Erythroblast (primary cell): ENCODE data around the gene ARSA.
"Not testable (repeated sequence)": the region's sequence is repeated elsewhere in the genome, so short reads cannot be mapped to it uniquely, and the experiment has no call there.

Experiments
- DNase-seq, 2 experiments: peaks; one replicate each; lab custom pipeline; 2025; lab: John Stamatoyannopoulos, UW
- GATA1 ChIP-seq: IDR thresholded peaks from 2 replicates; pipeline ENCODE4 v1.6.1; 2011; ENCODE audit warnings: low read depth, mild to moderate bottlenecking, control low read depth, low read length, moderate library complexity
- POLR2A ChIP-seq: IDR thresholded peaks from 2 replicates; pipeline ENCODE4 v1.6.1; 2011; ENCODE audit warnings: mild to moderate bottlenecking, low read length

The ARSA gene

GRCh38 chr22:50670914-50671538, 43.1 kb upstream of the ARSA start:
- no peak for DNase-seq
- TF ChIP-seq GATA1 (no peak), POLR2A (no peak)

DNA sequence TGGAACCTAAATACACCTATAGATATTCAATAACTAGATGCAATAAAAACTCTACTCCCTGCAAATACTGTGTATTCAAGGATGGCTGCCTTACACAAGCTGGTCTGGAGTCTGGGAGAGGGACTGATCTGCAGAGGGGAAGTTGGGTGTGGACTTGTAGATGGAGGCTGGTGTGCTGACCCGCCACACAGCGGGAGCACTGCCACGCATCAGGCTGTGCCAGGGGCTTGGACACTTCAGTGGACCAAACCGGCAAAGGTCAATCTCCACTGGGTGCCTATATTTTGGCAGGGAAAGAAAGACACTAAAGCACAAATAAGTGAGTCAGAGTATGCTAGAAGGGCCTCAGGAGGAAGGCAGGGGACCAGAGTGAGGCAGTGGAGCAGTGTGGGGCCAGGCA, 42.6 kb upstream of the ARSA start:
- TF ChIP-seq POLR2A = no peak
- no peak for TF ChIP-seq GATA1
- no peak for DNase-seq

DNA sequence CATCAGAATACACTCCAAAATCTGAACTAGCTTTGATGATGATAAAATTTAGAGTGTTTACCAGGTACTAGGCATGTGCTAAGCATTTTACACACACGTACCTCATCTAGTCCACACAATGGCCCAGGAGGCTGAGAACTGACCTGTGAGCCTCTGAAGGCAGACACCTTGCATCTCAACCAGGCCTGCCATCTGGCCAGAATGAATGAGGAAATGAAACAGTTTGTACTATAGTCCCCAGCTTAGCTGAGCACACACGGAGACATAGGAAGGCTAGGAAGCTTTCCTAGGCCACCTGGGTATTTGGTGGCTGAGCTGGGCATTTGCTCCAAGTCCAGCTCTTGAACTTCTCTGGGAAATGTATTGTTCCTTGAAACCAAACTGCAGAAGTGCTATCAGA, 37.8 kb upstream of the ARSA start:
- no peak for DNase-seq
- no peak for TF ChIP-seq POLR2A
- TF ChIP-seq GATA1 = no peak

- DNase-seq = no peak
- TF ChIP-seq GATA1 (no peak), POLR2A (no peak)
Measured at GRCh38 chr22:50665212-50665611, 37.3 kb upstream of the ARSA start.

DNA sequence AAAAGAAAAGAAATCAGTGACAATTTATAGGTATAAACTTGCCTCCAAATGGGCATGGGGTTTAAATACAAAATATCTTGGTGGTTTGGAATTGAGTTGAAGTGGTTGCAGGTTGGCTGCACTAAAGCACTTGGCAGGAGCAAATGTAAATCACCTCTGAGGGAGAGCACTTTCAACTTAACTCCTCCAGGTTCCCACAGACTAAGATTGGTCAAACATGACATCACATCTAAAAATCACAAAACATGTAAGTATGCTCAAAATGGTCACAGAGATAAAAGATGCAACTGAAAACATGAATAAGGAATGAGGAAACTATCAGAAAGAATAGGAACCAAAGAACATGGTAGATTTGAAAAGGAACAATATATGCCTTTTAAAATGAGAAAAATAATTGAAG, 32.4 kb upstream of the ARSA start:
- DNase-seq = no peak
- TF ChIP-seq POLR2A (no peak), GATA1 (no peak)

GRCh38 chr22:50659711-50660110, 31.8 kb upstream of the ARSA start:
- DNase-seq = not testable (repeated sequence)

- TF ChIP-seq GATA1 (no peak), POLR2A (no peak)
- DNase-seq = no peak
Measured at GRCh38 chr22:50657925-50658324, 30.0 kb upstream of the ARSA start.

- DNase-seq = no peak
Measured at GRCh38 chr22:50656122-50657070, 28.4 kb upstream of the ARSA start.

GRCh38 chr22:50654664-50655063, 26.7 kb upstream of the ARSA start:
- not testable (repeated sequence) for DNase-seq

More at GRCh38 chr22:50656122-50657070, 28.4 kb upstream of the ARSA start:
- TF ChIP-seq GATA1 (no peak), POLR2A (no peak)

DNA sequence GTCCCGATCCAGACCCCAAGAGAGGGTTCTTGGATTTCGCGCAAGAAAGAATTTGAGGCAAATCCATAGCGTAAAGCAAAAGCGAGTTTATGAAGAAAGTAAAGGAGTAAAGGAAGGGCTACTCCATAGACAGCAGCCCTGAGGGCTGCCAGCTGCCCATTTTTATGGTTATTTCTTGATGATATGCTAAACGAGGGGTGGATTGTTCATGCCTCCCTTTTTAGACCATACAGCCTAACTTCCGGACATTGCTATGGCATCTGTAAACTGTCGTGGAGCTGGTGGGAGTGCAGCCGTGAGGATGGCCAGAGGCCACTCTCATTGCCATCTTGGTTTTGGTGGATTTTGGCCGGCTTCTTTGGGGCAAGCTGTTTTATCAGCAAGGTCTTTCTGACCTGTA, 25.3 kb upstream of the ARSA start:
- no peak for TF ChIP-seq GATA1
- DNase-seq = no peak

- not testable (repeated sequence) for DNase-seq
Measured at GRCh38 chr22:50643821-50644101, 15.8 kb upstream of the ARSA start.

DNA sequence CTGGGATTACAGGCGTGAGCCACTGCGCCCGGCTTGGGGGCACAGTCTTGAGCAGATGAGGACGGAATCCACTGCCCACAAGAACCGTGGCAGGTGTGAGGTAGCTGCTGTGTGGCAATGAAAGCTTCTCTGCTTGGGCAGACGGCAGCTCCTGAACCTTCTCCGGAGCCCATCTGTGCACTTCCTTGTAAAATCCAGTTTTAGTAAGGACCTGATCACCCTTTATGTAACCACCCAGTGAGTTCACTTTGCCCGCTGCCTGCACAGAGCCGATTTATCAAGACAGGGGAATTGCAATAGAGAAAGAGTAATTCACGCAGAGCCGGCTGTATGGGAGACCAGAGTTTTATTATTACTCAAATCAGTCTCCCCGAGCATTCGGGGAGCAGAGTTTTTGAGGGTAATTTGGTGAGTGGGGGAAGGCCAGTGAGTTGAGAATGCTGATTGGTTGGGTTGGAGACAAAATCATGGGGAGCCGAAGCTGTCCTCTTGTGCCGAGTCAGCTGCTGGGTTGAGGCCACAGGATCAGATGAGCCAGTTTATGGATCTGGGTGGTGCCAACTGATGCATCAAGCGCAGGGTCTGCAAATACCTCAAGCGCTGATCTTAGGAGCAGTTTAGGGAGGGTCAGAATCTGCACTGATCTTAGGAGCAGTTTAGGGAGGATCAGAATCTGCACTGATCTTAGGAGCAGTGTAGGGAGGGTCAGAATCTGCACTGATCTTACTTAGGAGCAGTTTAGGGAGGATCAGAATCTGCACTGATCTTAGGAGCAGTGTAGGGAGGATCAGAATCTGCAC, 15.3 kb upstream of the ARSA start:
- not testable (repeated sequence) for DNase-seq

DNA sequence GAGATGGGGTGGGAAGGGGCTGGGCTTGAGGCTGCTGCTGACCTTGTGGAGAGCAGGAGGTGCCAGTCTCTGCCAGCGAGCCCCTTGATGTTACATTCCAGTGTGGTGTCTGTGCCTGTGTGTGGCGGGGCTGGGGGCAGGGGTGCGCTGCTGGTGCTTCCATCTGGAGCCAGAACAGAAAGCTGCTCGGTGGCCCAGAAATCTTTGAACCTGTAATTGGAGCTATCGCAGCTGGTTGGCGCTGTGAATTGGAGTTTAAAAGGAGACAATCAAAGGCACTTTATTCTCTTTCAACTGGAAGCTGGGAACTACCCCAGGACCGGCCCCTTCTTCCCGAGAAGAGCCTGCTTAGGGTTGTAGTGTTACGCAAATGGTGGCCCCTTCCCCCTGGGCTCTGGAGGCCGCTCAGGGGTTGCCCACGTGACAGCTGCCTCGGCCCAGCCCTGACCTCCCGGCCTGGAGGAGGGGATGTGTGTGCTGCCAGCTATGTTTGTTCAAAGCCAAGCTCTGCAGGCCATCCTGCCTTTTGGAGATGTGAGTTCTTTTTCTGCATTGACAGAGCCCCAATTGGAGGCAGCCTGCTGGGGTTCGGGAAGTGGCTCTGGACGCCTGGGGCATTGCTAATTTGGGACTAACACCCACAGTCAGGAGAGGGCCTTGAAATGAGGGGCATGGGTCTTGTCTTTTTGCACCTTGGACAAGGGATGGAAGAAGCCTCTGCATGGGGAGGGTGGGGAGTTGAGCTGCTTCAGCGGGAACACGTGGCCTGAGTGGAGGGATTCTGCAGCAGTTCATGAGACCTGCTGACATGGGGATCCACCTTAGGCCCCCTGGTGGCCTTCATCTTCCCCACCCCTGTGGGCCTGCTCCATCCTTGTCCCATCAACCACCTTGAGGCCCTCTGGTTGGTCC, 14.0 kb upstream of the ARSA start:
- DNase-seq = no peak
- TF ChIP-seq POLR2A (no peak), GATA1 (no peak)

DNA sequence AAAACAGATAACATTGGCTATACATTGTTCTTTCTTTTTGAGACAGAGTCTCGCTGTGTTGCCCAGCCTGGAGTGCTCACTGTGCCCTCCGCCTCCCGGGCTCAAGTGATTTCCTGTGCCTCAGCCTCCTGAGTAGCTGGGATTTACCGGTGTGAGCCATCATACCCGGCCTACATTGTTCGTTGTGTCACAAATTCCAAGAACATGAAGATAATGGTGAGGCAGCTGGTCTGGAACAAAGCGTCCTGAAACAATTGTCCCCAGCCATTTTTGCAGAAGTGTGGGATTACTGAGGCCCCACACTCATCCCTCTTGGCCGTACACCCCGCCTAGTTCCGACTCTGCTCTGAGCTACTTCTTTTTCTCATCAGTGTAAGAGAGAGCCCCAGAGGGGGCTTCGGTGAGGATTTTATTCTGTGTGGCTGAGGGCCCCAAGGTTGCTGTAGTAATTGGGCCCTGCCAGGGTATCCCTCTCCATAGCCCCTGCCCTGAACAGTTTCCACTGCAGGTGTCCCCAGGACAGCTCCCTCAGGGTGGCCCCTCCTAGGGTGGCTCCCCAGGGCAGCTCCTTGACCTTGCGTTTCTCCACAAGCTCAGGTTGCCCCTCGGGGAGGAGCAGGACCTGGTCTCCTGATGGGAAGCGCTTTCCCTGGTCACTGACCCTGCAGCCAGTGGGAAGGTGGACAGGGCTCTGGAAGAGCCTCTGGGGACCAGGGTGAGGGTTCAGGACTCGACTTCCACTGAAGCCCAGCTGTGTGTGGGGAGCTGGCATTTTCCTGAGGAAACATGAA, 13.1 kb upstream of the ARSA start:
- no peak for DNase-seq
- TF ChIP-seq GATA1 = no peak

GRCh38 chr22:50640296-50640695, 12.3 kb upstream of the ARSA start:
- DNase-seq = not testable (repeated sequence)
